ENCODE measurements around the gene GAS7. TPM values are rescaled to one million over a fixed set of nuclear protein-coding genes. Genes with fewer than 3 reads are reported as not detected.

Gene GAS7
- total and polyA plus RNA-seq, 2 of the 13 experiments (the other 11 are each of a cell fraction or from before 2014, with no cell fraction given): 1.0 to 5.2 TPM

GRCh38 chr17:9977180-9977575, 221.2 kb downstream of the GAS7 start:
- in situ Hi-C loops (cut with HindIII; ENCODE audit: extremely low pct_ligation_motif_present, low pct_unique_long_range_greater_than_20kb) (no loop called here), intact Hi-C loops (cut with micrococcal nuclease; ENCODE audit: unreplicated experiment) (no loop called here)
- no peak for FAIRE-seq
- Histone ChIP-seq H3K27ac (ENCODE audit: extremely low read length, insufficient read depth, low read length) (no peak overlapping the region), H3K4me3 (replicated peaks in 1 of 3; ENCODE audit: insufficient read depth in 1 of 3, low read depth in 2 of 3, low read length in 3 of 3) (no peak overlapping the region), H3K9me3 (ENCODE audit: low read length) (no peaks in the 10 kb centered on the region), H3K79me2 (ENCODE audit: insufficient read depth, low read length) (no peaks in the 10 kb centered on the region), H3K36me3 (replicated peaks in 1 of 2; ENCODE audit: control insufficient read depth in 1 of 2, insufficient read depth in 2 of 2, low read length in 2 of 2) (no peaks in the 10 kb centered on the region), H3K4me2 (ENCODE audit: low read depth, low read length) (no peak overlapping the region), H3K9ac (ENCODE audit: insufficient read depth, low read depth, low read length) (no peak overlapping the region), H3K4me1 (ENCODE audit: insufficient read depth, low read length) (no peaks in the 10 kb centered on the region), H2AFZ (ENCODE audit: low read length) (no peak overlapping the region), H4K20me1 (ENCODE audit: insufficient read depth, low read length) (no peaks in the 10 kb centered on the region), H3K27me3 (ENCODE audit: control insufficient read depth in 1 of 2, insufficient read depth in 2 of 2, low read length in 2 of 2) (peaks cover 0 to 13% of the 10 kb centered on the region in 2 experiments; a peak in 3 of 5 replicates)
- no peak for DNase-seq (ENCODE audit: low spot score)
- no peak for ATAC-seq
- no TSS peak for BruUV-seq (replicated peaks)
- 30% methylated on average over 3 of the region's 3 CpGs for WGBS (ENCODE audit: low lambda C conversion rate)
- ChIA-PET POLR2A (no interaction called here), CTCF (ENCODE audit: low intra/inter-chr PET ratio, low total read pairs) (no interaction called here)
- TF ChIP-seq MTF1 (CRISPR knock-in tag; IDR thresholded peaks at IDR 0.05): no peak
- TF ChIP-seq RNF2 (conservative IDR thresholded peaks at IDR 0.05; ENCODE audit: low read depth): no peak
- no peak for TF ChIP-seq SIX4 (CRISPR knock-in tag; IDR thresholded peaks at IDR 0.05)
- no peak for TF ChIP-seq ZNF546 (CRISPR knock-in tag; conservative IDR thresholded peaks at IDR 0.05)
- TF ChIP-seq ZSCAN22 (CRISPR knock-in tag; IDR thresholded peaks at IDR 0.05): no peak
- TF ChIP-seq, protein P1, sequence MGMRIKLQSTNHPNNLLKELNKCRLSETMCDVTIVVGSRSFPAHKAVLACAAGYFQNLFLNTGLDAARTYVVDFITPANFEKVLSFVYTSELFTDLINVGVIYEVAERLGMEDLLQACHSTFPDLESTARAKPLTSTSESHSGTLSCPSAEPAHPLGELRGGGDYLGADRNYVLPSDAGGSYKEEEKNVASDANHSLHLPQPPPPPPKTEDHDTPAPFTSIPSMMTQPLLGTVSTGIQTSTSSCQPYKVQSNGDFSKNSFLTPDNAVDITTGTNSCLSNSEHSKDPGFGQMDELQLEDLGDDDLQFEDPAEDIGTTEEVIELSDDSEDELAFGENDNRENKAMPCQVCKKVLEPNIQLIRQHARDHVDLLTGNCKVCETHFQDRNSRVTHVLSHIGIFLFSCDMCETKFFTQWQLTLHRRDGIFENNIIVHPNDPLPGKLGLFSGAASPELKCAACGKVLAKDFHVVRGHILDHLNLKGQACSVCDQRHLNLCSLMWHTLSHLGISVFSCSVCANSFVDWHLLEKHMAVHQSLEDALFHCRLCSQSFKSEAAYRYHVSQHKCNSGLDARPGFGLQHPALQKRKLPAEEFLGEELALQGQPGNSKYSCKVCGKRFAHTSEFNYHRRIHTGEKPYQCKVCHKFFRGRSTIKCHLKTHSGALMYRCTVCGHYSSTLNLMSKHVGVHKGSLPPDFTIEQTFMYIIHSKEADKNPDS (CRISPR knock-in tag; IDR thresholded peaks at IDR 0.05): no peak
- no peak for TF ChIP-seq NCOA2 (CRISPR knock-in tag; IDR thresholded peaks at IDR 0.05)
- TF ChIP-seq, protein P2, sequence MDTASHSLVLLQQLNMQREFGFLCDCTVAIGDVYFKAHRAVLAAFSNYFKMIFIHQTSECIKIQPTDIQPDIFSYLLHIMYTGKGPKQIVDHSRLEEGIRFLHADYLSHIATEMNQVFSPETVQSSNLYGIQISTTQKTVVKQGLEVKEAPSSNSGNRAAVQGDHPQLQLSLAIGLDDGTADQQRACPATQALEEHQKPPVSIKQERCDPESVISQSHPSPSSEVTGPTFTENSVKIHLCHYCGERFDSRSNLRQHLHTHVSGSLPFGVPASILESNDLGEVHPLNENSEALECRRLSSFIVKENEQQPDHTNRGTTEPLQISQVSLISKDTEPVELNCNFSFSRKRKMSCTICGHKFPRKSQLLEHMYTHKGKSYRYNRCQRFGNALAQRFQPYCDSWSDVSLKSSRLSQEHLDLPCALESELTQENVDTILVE (CRISPR knock-in tag; IDR thresholded peaks at IDR 0.05): no peak
- no peak for TF ChIP-seq SMAD1 (CRISPR knock-in tag; IDR thresholded peaks at IDR 0.05; ENCODE audit: borderline replicate concordance, low read depth)
- no peak for TF ChIP-seq RBM39 (IDR thresholded peaks at IDR 0.05; ENCODE audit: low read depth, low read length, poor library complexity, severe bottlenecking)
- no peak for TF ChIP-seq ZNF572 (CRISPR knock-in tag; IDR thresholded peaks at IDR 0.05)
- no peak for TF ChIP-seq SPEN (CRISPR knock-in tag; IDR thresholded peaks at IDR 0.05; ENCODE audit: low read depth)
- TF ChIP-seq, protein P3, sequence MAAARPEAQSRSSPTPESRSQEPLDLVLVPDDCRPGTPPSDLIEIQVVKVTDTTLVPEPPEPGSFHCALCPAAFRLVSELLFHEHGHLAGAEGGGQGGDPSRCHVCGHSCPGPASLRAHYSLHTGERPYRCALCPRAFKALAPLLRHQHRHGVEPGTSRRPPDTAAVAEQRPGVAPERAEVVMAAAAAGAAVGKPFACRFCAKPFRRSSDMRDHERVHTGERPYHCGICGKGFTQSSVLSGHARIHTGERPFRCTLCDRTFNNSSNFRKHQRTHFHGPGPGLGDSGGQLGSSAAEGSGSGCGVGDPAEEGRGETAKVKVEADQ (CRISPR knock-in tag; IDR thresholded peaks at IDR 0.05; ENCODE audit: borderline replicate concordance): no peak
- TF ChIP-seq SP2 (CRISPR knock-in tag; IDR thresholded peaks at IDR 0.05): no peak
- no peak for TF ChIP-seq ZSCAN21 (CRISPR knock-in tag; IDR thresholded peaks at IDR 0.05; ENCODE audit: borderline replicate concordance)
- no peak for TF ChIP-seq ZNF512B (CRISPR knock-in tag; IDR thresholded peaks at IDR 0.05; ENCODE audit: borderline replicate concordance)
